Measurements from ENCODE around the gene STXBP5.

GRCh38 chr6:147310521-147310920, 106.3 kb downstream of the STXBP5 start:
- TF ChIP-seq CTCF (IDR thresholded peaks at IDR 0.05; ENCODE audit: low read depth, low read length) (no peak), EZH2phosphoT487 (IDR thresholded peaks at IDR 0.05; ENCODE audit: low read depth) (no peak)
